LNCAP (cell line): ENCODE results near the gene ARHGAP45.

Source experiments
- TF ChIP-seq, protein P1 (sequence below): fragments of 450-650 bp; IDR thresholded peaks from 2 replicates; pipeline ENCODE4 v1.5.1; 2017; ENCODE audit warnings: mild to moderate bottlenecking

The ARHGAP45 gene

DNA sequence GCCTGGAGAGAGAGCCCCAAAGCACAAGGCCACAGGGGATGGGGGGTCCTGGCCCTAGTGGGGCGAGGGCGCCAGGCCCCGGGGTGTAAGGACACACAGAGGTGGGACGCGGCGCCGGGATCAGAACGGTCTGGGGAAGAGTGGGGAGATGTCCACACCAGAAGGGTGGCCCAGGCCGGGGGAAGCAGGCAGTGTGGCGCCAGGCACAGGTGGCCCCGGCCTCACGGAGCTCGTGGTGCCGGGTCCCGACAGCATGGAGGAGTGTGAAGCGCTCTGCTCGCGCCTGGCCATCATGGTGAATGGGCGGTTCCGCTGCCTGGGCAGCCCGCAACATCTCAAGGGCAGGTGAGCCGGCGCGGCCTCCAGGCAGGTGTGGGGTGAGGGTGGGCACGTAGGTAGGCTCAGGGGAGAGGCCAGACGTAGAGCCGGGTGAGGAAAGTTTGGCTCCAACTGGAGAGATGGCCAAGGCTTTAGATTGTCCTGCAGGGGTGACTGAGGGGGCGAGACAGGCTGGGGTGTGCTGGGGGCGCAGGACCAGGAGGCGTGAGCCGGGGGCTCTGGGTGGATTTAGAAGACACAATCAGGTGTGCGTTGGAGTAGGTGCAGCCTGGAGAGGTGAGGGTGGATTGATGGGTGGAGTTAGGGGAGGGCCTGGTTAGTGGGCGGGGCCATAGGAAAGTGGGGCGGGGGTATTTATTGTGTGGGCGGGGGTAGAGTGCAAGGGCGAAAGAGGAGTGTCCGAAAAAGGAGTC, 2.9 kb upstream of the ARHGAP45 start:
- TF ChIP-seq, protein P1, sequence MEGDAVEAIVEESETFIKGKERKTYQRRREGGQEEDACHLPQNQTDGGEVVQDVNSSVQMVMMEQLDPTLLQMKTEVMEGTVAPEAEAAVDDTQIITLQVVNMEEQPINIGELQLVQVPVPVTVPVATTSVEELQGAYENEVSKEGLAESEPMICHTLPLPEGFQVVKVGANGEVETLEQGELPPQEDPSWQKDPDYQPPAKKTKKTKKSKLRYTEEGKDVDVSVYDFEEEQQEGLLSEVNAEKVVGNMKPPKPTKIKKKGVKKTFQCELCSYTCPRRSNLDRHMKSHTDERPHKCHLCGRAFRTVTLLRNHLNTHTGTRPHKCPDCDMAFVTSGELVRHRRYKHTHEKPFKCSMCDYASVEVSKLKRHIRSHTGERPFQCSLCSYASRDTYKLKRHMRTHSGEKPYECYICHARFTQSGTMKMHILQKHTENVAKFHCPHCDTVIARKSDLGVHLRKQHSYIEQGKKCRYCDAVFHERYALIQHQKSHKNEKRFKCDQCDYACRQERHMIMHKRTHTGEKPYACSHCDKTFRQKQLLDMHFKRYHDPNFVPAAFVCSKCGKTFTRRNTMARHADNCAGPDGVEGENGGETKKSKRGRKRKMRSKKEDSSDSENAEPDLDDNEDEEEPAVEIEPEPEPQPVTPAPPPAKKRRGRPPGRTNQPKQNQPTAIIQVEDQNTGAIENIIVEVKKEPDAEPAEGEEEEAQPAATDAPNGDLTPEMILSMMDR, result no peak

DNA sequence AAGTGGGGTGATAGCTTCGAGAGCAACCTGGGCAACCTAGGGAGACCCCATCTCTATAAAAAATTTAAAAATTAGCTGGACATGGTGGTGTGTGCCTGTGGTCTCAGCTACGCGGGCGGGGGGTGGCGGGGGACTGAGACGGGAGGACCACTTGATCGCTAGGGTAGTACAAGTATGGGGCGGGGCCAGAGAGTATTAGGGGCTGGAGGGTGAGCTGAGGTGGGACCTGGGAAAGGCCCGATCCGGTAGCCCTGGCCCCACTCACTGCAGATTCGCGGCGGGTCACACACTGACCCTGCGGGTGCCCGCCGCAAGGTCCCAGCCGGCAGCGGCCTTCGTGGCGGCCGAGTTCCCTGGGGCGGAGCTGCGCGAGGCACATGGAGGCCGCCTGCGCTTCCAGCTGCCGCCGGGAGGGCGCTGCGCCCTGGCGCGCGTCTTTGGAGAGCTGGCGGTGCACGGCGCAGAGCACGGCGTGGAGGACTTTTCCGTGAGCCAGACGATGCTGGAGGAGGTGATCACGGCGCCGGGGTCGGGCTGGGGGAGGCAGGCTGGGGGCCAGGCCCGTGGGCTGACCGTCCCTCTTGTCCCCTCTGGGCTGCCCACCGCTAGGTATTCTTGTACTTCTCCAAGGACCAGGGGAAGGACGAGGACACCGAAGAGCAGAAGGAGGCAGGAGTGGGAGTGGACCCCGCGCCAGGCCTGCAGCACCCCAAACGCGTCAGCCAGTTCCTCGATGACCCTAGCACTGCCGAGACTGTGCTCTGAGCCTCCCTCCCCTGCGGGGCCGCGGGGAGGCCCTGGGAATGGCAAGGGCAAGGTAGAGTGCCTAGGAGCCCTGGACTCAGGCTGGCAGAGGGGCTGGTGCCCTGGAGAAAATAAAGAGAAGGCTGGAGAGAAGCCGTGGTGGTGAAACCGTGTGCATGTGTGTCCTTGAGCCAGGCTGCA, 2.0 kb upstream of the ARHGAP45 start:
- TF ChIP-seq, protein P1, result peak; percentile 38

DNA sequence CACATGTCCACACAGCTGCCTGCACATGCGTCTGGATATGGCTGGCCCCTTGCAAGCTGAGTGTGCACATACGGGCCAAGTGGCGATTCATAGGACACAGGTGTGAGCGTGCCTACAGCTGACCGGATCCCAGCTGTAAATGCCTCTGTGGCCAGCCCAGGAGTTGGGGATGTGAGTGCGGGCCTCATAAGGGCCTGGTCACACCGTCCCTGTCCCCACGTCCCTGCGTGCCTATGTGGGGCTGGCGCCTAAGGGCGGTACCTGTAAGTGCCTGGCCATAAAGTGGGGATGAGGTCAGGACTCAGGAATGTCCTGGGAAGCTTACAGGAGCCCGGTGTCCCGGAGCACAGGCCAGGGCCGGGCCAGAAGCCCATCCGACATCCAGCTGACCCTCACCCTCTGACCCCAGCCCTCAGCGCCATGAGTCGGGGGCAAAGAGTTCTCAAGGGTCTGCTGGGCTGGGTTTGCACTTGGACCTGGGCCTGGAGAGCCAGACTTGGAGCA, 1.3 kb upstream of the ARHGAP45 start:
- TF ChIP-seq, protein P1, result no peak

DNA sequence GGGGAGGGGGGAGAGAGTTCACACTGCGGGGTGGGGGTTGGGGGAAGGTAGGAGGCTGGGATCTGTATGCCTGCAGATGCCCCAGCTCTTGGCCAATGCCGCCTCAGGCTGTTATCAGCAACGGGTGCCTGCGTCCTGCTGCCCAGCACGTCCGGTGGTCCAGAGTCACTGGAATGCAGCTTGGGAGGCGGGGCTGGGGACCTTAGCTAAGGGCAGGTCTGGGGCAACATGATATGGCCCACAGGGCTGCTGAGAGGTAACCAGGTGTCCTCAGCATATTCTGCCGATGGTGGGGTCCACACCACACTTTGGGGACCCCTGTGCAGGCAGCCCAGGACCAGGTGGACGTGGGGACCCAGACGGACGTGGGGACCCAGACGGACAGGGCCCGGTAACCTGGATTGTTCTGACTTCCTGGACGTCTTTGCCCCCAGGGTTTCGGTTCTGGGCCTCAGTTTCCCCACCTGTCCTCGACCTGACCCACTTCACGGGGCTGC, 668 bp upstream of the ARHGAP45 start:
- TF ChIP-seq, protein P1, result no peak

DNA sequence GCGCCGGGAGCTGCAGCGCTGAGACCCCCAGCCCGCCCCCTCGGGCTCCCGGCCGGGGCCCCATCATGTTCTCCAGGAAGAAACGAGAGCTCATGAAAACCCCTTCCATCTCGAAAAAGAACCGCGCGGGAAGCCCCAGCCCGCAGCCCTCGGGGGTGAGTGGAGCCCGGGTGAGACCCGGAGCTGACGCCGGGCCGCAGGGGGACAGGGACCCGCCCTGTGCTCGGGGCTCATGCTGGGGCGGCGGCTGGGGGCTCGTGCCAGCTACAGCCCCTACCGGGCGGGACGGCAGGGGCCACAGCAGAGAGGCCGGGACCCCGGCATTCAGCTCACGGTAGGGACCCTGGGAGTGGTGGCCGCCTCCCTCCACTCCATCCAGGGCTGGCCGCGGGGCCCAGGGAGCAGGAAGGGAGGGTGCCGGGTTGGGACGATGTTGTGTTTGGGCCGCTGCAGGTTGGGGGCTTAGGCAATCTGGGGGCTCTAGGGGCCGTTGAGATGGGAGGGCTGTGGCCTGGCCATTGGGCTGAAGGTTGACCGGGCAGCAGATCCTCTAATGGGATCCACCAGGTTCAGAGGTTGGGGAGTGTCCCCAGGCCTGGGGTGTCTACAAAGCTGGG, 482 bp downstream of the ARHGAP45 start:
- TF ChIP-seq, protein P1, result no peak

DNA sequence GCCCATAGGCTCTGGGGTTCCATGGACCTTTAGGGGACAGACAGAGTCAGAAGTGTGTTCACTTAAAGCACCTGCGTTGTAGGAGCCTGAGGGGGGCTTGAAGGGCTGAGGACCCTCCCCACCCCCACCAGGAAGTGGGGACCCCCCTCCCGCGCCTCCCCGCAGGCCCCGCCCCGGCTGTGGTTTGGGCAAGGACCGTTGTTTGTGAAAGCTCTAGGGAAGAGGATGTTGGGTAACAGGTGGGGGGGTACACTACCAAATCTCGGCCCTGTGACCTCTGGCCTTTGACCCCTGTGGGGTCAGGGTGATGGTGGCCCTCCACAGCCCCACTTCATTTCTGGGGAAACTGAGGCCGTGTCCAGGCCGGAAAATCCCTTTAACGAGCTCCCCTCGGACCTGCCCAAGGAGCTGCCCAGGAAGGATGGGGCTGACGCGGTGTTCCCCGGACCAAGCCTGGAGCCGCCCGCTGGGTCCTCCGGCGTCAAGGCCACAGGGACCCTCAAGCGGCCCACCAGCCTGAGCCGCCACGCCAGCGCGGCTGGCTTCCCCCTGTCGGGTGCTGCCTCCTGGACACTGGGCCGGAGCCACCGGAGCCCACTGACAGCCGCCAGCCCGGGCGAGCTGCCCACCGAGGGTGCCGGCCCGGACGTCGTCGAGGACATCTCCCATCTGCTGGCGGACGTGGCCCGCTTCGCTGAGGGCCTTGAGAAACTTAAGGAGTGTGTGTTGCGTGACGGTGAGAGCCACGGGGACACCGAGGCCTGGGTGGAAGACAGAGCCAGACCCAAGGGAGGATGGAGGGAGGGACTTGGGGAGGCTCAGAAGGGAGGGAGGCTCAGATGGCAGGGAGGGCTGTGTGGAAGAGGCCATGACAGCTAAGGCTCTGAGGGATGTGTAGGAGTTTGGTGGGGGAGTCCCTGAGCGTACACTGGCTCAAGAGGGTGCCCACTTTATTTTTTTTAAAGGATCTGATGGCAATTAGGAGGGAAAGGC, 1.3 kb downstream of the ARHGAP45 start:
- TF ChIP-seq, protein P1, result no peak
